HG03432 (cell line): Measurements from ENCODE around the gene CDC42BPG.

Experiments used
- ATAC-seq: cut with Tn5 transposase; IDR thresholded peaks from one replicate; pipeline ENCODE4 v1.9.1; 2021; ENCODE audit warnings: mild to moderate bottlenecking, moderate library complexity; ENCODE audit not compliant: unreplicated experiment

The CDC42BPG gene

GRCh38 chr11:64844330-64845128, at the start of gene CDC42BPG:
Gene CDC42BPG (minus strand): TSS chr11:64844653. CDS start chr11:64844569, 84 bp downstream.
- ATAC-seq: no peak

- ATAC-seq: no peak
These were observed 49.0 kb upstream of the CDC42BPG start for GRCh38 chr11:64893194-64894069.

GRCh38 chr11:64892838-64893193, 48.4 kb upstream of the CDC42BPG start:
- no peak for ATAC-seq

GRCh38 chr11:64892411-64892831, 48.0 kb upstream of the CDC42BPG start:
- no peak for ATAC-seq

- no peak for ATAC-seq
These were observed 47.4 kb upstream of the CDC42BPG start for GRCh38 chr11:64891880-64892279.

- no peak for ATAC-seq
These were observed 46.9 kb upstream of the CDC42BPG start for GRCh38 chr11:64891215-64891848.

GRCh38 chr11:64890522-64890939, 46.1 kb upstream of the CDC42BPG start:
- no peak for ATAC-seq

- ATAC-seq: no peak
These were observed 44.5 kb upstream of the CDC42BPG start for GRCh38 chr11:64888729-64889511.

GRCh38 chr11:64888406-64888728, 43.9 kb upstream of the CDC42BPG start:
- ATAC-seq: no peak

- peak; percentile 82 for ATAC-seq
These were observed 43.4 kb upstream of the CDC42BPG start for GRCh38 chr11:64887757-64888405.

- ATAC-seq: no peak
These were observed 42.8 kb upstream of the CDC42BPG start for GRCh38 chr11:64887234-64887756.

- ATAC-seq: no peak
These were observed 41.2 kb upstream of the CDC42BPG start for GRCh38 chr11:64885367-64886286.

- no peak for ATAC-seq
These were observed 39.6 kb upstream of the CDC42BPG start for GRCh38 chr11:64884019-64884418.

- ATAC-seq: no peak
These were observed 39.1 kb upstream of the CDC42BPG start for GRCh38 chr11:64883575-64883974.

GRCh38 chr11:64882243-64882642, 37.8 kb upstream of the CDC42BPG start:
- no peak for ATAC-seq

GRCh38 chr11:64881476-64881875, 37.0 kb upstream of the CDC42BPG start:
- ATAC-seq: no peak

- no peak for ATAC-seq
These were observed 36.0 kb upstream of the CDC42BPG start for GRCh38 chr11:64880240-64881001.

GRCh38 chr11:64879244-64879900, 34.9 kb upstream of the CDC42BPG start:
- no peak for ATAC-seq
